Subcutaneous adipose tissue (tissue), 4 donors: Measurements from ENCODE around the gene ZBED3. TPM values are rescaled to one million over a fixed set of nuclear protein-coding genes. Genes with fewer than 3 reads are reported as not detected.

Experiments
- CTCF ChIP-seq: fragments of 450-650 bp; IDR thresholded peaks from one replicate; pipeline ENCODE4 v1.5.1; 2016; ENCODE audit warnings: low read depth, mild to moderate bottlenecking, control low read depth, antibody characterized with exemption, moderate library complexity
- total RNA-seq, 4 donors: library from RNA; depleted of rRNA; stranded (reverse); fragments of >200 nt; gene quantifications; one replicate each; pipeline ENCODE4 v1.1.0, GENCODE V29; 2016

ZBED3 gene
- total RNA-seq, 4 donors from 2014 or later = 17.1 to 117 (median 28.3) TPM

- no peak for TF ChIP-seq CTCF
These were observed 12.3 kb downstream of the ZBED3 start for GRCh38 chr5:77074745-77075144.

- no peak for TF ChIP-seq CTCF
These were observed 13.4 kb downstream of the ZBED3 start for GRCh38 chr5:77073667-77074066.

- TF ChIP-seq CTCF = no peak
These were observed 20.2 kb downstream of the ZBED3 start for GRCh38 chr5:77066823-77067442.

GRCh38 chr5:77066184-77066583 is 20.9 kb downstream of the ZBED3 start:
- TF ChIP-seq CTCF = no peak

- TF ChIP-seq CTCF = no peak
These were observed 21.8 kb downstream of the ZBED3 start for GRCh38 chr5:77065256-77065655.

GRCh38 chr5:77064040-77064439 is 23.0 kb downstream of the ZBED3 start:
- TF ChIP-seq CTCF = no peak

- TF ChIP-seq CTCF = no peak
These were observed 40.5 kb downstream of the ZBED3 start for GRCh38 chr5:77046416-77047073.
